ENCODE data around the gene MEP1A. TPM values are rescaled to one million over a fixed set of nuclear protein-coding genes. Genes with fewer than 3 reads are reported as not detected.

Gene MEP1A
- total RNA-seq, 2 experiments from 2014 or later, result not detected

DNA sequence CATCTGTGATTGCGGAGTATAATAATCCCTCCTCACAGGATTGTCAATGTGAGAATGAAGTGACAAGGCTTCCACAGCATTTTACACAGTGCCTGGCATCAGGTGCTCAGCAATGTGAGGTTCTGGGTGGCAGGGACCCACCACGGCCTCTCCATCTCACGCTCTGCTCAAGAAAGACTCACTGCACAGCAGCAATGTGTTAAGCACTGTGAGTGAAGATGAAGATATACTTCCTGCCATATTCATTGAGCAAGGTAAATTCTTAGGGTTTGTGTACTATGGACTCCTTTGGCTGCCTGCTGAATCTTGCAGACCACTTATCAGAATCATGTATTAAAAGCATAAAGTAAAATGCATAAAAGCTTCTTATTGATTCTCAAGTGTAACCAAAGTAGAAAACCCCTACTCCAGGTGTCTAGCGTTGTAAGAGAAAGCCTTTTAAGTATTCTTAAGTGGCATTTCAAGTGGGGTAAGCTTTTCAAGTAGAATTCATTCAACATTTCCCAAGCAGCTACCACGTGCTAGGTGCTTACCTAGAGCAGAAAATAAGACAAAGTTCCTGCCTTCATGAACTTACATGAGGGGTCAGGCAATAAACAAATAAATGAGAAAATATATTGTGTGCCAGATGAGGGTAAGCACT, 17.0 kb upstream of the MEP1A start:
- Histone ChIP-seq H3K4me3 (ENCODE audit: low read length) (no peak overlapping the region), H3K4me1 (ENCODE audit: insufficient read depth, low read length) (no peaks in the 10 kb centered on the region), H3K27me3 (ENCODE audit: control insufficient read depth in 1 of 2, insufficient read depth in 2 of 2, low read length in 2 of 2) (no peaks in the 10 kb centered on the region), H3K36me3 (ENCODE audit: insufficient read depth, low read length) (no peaks in the 10 kb centered on the region), H3K9me3 (ENCODE audit: control insufficient read depth in 1 of 2, insufficient read depth in 1 of 2, low read length in 2 of 2) (no peaks in the 10 kb centered on the region), H3K27ac (ENCODE audit: low read depth in 1 of 2, low read length in 2 of 2) (no peak overlapping the region)
- ATAC-seq (ENCODE audit: poor library complexity), result no peak
- Mint-ChIP-seq H3K9me3 (no peaks in the 10 kb centered on the region), H3K4me1 (ENCODE audit: low read depth) (no peaks in the 10 kb centered on the region), H3K4me3 (no peak overlapping the region), H3K27ac (no peak overlapping the region), H3K36me3 (ENCODE audit: low read depth) (no peaks in the 10 kb centered on the region), H3K27me3 (peaks cover 3% of the 10 kb centered on the region)
- ChIA-PET CTCF (no interaction called here), POLR2A (no interaction called here)
- intact Hi-C loops (cut with DNase I, micrococcal nuclease), result no loop called here
- no peak for DNase-seq
- TF ChIP-seq, protein P1, sequence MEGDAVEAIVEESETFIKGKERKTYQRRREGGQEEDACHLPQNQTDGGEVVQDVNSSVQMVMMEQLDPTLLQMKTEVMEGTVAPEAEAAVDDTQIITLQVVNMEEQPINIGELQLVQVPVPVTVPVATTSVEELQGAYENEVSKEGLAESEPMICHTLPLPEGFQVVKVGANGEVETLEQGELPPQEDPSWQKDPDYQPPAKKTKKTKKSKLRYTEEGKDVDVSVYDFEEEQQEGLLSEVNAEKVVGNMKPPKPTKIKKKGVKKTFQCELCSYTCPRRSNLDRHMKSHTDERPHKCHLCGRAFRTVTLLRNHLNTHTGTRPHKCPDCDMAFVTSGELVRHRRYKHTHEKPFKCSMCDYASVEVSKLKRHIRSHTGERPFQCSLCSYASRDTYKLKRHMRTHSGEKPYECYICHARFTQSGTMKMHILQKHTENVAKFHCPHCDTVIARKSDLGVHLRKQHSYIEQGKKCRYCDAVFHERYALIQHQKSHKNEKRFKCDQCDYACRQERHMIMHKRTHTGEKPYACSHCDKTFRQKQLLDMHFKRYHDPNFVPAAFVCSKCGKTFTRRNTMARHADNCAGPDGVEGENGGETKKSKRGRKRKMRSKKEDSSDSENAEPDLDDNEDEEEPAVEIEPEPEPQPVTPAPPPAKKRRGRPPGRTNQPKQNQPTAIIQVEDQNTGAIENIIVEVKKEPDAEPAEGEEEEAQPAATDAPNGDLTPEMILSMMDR (IDR thresholded peaks at IDR 0.05), result no peak

DNA sequence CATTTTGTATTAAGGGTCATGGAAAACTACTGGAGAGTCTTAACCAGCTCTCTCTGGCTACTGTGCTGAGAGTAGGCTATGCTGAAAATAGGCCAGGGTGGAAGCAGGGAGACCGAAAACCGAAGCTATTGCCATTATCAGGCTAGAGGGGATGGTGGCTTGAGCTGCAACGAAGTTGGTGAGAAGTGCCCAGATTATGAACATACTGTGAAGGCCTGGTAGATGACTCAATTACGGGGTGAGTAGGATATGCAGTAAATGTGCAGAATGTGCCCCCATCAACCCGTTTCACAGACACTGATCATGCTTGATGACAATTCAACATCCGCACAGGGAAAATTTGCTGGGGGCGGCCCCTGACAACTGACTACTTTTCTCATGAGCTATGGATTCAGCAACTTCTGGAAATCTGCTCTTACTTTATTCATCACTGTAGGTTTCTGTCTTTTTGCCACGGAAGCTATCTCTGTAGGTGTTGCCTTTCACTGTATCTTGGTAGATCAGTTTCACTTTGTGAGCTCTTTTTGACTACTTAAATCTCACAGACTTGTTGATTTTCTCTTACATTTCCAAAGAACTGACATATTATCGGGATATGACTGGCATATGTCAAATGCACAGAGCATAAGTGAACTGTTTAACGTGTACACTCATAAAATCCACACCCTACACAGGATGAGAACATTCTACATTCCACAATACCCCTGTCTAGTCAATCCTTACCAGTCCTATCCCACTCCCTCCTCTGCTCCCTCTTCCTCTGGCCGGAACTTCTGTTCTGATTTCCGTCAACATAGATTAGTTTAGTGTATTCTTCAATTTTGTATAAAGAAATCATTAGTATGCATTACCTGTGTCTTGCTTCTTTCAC, 15.5 kb upstream of the MEP1A start:
- POLR2A ChIA-PET, result no interaction called here
- H3K27ac Mint-ChIP-seq, result no peak overlapping the region
- no peaks in the 10 kb centered on the region for H3K9me3 ChIP-seq (ENCODE audit: control insufficient read depth in 1 of 2, insufficient read depth in 1 of 2, low read length in 2 of 2)
- no peaks in the 10 kb centered on the region for H3K9me3 Mint-ChIP-seq
- intact Hi-C loops (cut with DNase I, micrococcal nuclease), result no loop called here
- TF ChIP-seq, protein P1 (IDR thresholded peaks at IDR 0.05), result no peak
- H3K36me3 ChIP-seq (ENCODE audit: insufficient read depth, low read length), result no peaks in the 10 kb centered on the region
- no peak overlapping the region for H3K4me3 Mint-ChIP-seq
- no peaks in the 10 kb centered on the region for H3K36me3 Mint-ChIP-seq (ENCODE audit: low read depth)
- ATAC-seq (ENCODE audit: poor library complexity) (no peak), DNase-seq (no peak)
- no peak overlapping the region for H3K4me3 ChIP-seq (ENCODE audit: low read length)
- H3K27ac ChIP-seq (ENCODE audit: low read depth in 1 of 2, low read length in 2 of 2), result no peak overlapping the region
- no peaks in the 10 kb centered on the region for H3K4me1 Mint-ChIP-seq (ENCODE audit: low read depth)
- H3K27me3 Mint-ChIP-seq, result no peaks in the 10 kb centered on the region
- CTCF ChIA-PET, result no interaction called here
- no peaks in the 10 kb centered on the region for H3K27me3 ChIP-seq (ENCODE audit: control insufficient read depth in 1 of 2, insufficient read depth in 2 of 2, low read length in 2 of 2)
- no peaks in the 10 kb centered on the region for H3K4me1 ChIP-seq (ENCODE audit: insufficient read depth, low read length)

DNA sequence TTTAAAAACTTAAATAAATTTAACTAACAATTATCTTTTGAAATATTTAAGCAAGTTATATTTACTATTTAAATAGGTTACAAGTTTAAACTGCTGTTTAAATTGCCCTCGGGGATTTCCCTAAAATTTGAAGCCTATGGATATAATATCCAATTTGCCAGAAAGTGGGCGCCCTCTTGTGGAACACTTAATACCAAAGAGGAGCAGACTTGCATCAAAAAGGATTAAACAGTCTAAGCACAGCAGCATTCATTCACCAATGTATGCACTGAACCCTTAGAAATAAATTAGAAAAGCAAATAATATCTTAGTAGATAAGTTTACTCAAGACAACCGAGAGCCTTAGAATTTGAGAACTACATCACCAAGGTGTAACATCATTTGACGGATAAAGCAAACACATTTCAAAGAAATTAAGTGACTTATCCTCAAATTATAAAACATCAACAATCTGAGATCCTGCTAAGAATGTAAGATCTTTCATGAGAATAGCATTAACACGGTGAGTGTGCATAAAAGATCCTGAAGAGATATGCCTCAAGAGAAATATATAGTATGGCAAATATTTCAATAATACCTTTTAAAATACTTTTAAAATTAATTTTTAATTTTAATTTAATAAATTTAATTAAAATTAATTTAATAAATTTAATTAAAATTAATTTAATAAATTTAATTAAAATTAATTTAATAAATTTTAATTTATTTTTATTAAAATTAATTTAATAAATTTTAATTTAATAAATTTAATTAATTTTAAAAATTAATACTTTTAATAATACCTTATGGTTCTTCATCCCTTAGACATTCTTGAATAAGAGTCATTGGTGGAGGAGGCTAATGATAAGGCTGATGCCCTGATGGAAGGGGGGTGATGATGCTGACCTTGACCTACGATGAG, 11.5 kb upstream of the MEP1A start:
- H3K4me1 ChIP-seq (ENCODE audit: insufficient read depth, low read length), result no peaks in the 10 kb centered on the region
- no peak overlapping the region for H3K27ac Mint-ChIP-seq

More for the DNA sequence above, 11.5 kb upstream of the MEP1A start:
- no peaks in the 10 kb centered on the region for H3K36me3 Mint-ChIP-seq (ENCODE audit: low read depth)
- Histone ChIP-seq H3K4me3 (ENCODE audit: low read length) (no peak overlapping the region), H3K27ac (ENCODE audit: low read depth in 1 of 2, low read length in 2 of 2) (no peak overlapping the region), H3K36me3 (ENCODE audit: insufficient read depth, low read length) (no peaks in the 10 kb centered on the region), H3K27me3 (ENCODE audit: control insufficient read depth in 1 of 2, insufficient read depth in 2 of 2, low read length in 2 of 2) (no peaks in the 10 kb centered on the region), H3K9me3 (ENCODE audit: control insufficient read depth in 1 of 2, insufficient read depth in 1 of 2, low read length in 2 of 2) (no peaks in the 10 kb centered on the region)
- ATAC-seq (ENCODE audit: poor library complexity) (no peak), DNase-seq (peak in 3 of 14 experiments; percentile 9 to 52 (median 47))
- TF ChIP-seq, protein P1 (IDR thresholded peaks at IDR 0.05), result peak; percentile 22
- H3K4me3 Mint-ChIP-seq, result no peak overlapping the region
- ChIA-PET CTCF (no interaction called here), POLR2A (no interaction called here)
- no peaks in the 10 kb centered on the region for H3K27me3 Mint-ChIP-seq
- no peaks in the 10 kb centered on the region for H3K4me1 Mint-ChIP-seq (ENCODE audit: low read depth)
- intact Hi-C loops (cut with DNase I, micrococcal nuclease), result no loop called here
- no peaks in the 10 kb centered on the region for H3K9me3 Mint-ChIP-seq
